RWPE2 (cell line): ENCODE results near the gene NUP62.

Experiments used
- ATAC-seq: fragments of 200-7000 bp; cut with Tn5 transposase; 3 replicates; pipeline ENCODE4 v1.9.1; 2021; ENCODE audit warnings: low read depth
- DNase-seq: peaks from one replicate; pipeline ENCODE4 v3.0.0-alpha.2; 2020; ENCODE audit warnings: low spot score
- H3K27ac ChIP-seq: fragments of 450-650 bp; 2 replicates; pipeline ENCODE4 v1.5.1; 2017; ENCODE audit warnings: mild to moderate bottlenecking; ENCODE audit not compliant: poor library complexity, severe bottlenecking
- H3K27me3 ChIP-seq: fragments of 250-450 bp; sonication (Bioruptor Pico); 2 replicates; pipeline ENCODE4 v1.5.1; 2021; ENCODE audit warnings: mild to moderate bottlenecking, moderate library complexity; ENCODE audit not compliant: insufficient read depth, poor library complexity, severe bottlenecking
- H3K36me3 ChIP-seq: fragments of 250-450 bp; sonication (Bioruptor Pico); 2 replicates; pipeline ENCODE4 v1.5.1; 2020; ENCODE audit warnings: low read depth, mild to moderate bottlenecking, moderate library complexity
- H3K4me1 ChIP-seq: fragments of 250-450 bp; sonication (Bioruptor Pico); 2 replicates; pipeline ENCODE4 v1.5.1; 2021; ENCODE audit warnings: mild to moderate bottlenecking, moderate library complexity; ENCODE audit not compliant: insufficient read depth, poor library complexity, severe bottlenecking
- H3K4me3 ChIP-seq: fragments of 250-450 bp; sonication (Bioruptor Pico); 2 replicates; pipeline ENCODE4 v1.5.1; 2021; ENCODE audit warnings: mild to moderate bottlenecking, moderate library complexity; ENCODE audit not compliant: severe bottlenecking
- H3K9me3 ChIP-seq: fragments of 250-450 bp; sonication (Bioruptor Pico); 2 replicates; pipeline ENCODE4 v1.5.1; 2021; ENCODE audit warnings: mild to moderate bottlenecking, moderate library complexity; ENCODE audit not compliant: severe bottlenecking
- TF ChIP-seq, protein P1 (sequence below): fragments of 450-650 bp; IDR thresholded peaks from one replicate; pipeline ENCODE4 v1.5.1; 2017; ENCODE audit warnings: mild to moderate bottlenecking, moderate library complexity; ENCODE audit not compliant: poor library complexity, severe bottlenecking

The NUP62 gene

DNA sequence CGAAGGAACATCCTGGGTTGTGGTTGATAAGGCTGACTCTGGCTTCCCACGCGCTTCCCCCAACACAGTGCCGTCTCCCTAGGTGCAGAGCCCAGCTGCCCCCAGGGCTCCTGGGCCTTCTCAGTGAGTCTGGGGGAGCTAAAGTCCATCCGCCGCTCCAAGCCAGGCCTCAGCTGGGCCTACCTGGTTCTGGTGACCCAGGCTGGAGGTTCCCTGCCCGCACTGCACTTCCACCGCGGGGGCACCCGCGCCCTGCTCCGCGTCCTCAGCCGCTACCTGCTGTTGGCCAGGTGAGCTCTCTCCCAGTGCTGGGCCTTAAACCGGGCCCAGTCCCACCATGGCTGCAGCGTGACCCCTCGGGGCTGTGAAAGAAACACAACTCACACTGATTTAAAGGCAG, 48.1 kb downstream of the NUP62 start:
- no peaks in the 10 kb centered on the region for H3K27me3 ChIP-seq
- H3K9me3 ChIP-seq, result no peaks in the 10 kb centered on the region
- no peak overlapping the region for H3K4me3 ChIP-seq
- peaks cover 38% of the 10 kb centered on the region for H3K36me3 ChIP-seq
- ATAC-seq (no peak), DNase-seq (no peak)
- TF ChIP-seq, protein P1, sequence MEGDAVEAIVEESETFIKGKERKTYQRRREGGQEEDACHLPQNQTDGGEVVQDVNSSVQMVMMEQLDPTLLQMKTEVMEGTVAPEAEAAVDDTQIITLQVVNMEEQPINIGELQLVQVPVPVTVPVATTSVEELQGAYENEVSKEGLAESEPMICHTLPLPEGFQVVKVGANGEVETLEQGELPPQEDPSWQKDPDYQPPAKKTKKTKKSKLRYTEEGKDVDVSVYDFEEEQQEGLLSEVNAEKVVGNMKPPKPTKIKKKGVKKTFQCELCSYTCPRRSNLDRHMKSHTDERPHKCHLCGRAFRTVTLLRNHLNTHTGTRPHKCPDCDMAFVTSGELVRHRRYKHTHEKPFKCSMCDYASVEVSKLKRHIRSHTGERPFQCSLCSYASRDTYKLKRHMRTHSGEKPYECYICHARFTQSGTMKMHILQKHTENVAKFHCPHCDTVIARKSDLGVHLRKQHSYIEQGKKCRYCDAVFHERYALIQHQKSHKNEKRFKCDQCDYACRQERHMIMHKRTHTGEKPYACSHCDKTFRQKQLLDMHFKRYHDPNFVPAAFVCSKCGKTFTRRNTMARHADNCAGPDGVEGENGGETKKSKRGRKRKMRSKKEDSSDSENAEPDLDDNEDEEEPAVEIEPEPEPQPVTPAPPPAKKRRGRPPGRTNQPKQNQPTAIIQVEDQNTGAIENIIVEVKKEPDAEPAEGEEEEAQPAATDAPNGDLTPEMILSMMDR, result no peak
- no peaks in the 10 kb centered on the region for H3K4me1 ChIP-seq
- no peak overlapping the region for H3K27ac ChIP-seq

DNA sequence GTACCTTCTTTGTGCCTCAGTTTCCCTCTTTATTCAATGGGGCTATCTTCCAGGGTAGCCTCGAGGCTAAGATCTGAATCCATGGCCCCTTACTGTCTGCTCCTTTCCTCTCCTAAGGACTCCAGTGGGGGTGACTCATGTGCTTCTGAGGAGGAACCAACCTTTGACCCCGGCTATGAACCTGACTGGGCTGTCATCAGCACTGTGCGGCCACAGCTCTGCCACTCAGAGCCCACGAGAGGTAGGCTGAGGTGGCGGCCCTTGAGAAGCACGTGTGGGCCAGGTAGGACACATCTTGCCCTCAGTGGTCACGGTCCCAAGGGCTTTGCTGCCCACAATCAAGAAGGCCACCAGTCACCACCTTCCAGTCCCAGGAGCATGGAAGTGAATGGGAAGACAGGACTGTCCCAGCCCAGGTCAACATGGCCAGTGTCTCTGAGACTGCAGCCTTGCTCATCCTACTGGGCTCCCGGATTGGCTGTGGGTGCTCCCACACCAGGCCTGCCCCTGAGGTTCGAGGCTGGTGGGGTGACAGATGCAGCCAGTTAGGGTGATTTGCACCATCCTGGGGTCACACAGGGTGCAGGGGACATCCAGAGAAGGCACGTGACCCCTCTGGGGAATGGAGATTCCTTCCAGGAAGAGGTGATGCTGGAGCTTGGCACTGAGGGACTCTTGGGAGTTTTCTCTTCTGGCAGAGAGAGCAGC, 49.0 kb downstream of the NUP62 start:
- ATAC-seq (no peak), DNase-seq (no peak)
- no peaks in the 10 kb centered on the region for H3K27me3 ChIP-seq
- TF ChIP-seq, protein P1, result no peak
- H3K4me1 ChIP-seq, result no peaks in the 10 kb centered on the region
- no peaks in the 10 kb centered on the region for H3K9me3 ChIP-seq
- H3K4me3 ChIP-seq, result no peak overlapping the region
- H3K27ac ChIP-seq, result no peak overlapping the region
- peaks cover 38% of the 10 kb centered on the region for H3K36me3 ChIP-seq

DNA sequence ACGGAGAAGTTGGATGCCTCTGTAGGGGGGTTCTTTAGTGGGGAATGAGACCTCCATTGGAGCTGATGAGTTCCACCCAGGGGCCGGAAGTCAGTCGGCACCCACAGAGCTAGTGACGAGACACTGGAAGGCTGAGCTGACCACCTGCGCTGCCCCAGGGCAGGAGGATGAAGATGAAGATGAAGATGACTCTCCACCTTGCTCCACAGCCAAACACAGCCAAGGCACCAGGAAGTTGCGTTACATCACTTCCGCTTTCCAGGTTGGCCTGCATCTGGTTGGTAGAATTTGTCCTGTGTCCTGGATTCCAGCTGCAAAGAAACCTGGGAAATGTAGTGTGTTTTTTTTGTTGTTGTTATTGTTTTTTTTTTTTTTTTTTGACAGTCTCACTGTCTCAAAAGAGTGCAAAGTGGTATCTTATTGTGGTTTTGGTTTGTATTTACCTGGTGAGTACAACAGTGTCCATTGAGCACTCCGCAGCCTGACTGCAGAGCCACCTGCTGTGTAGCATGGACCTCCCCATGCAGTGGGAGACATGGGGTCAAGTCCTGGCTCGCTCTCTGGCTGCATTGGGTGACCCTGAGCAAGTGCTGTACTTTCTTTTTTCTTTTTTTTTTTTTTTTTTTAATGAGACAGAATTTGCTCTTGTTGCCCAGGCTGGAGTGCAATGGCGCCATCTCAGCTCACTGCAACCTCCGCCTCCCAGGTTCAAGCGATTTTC, 49.9 kb downstream of the NUP62 start:
- no peaks in the 10 kb centered on the region for H3K27me3 ChIP-seq
- DNase-seq, result no peak
- H3K27ac ChIP-seq, result no peak overlapping the region
- no peaks in the 10 kb centered on the region for H3K9me3 ChIP-seq
- H3K4me3 ChIP-seq, result no peak overlapping the region
- TF ChIP-seq, protein P1, result no peak
- no peaks in the 10 kb centered on the region for H3K4me1 ChIP-seq
- no peak for ATAC-seq
- peaks cover 38% of the 10 kb centered on the region for H3K36me3 ChIP-seq

DNA sequence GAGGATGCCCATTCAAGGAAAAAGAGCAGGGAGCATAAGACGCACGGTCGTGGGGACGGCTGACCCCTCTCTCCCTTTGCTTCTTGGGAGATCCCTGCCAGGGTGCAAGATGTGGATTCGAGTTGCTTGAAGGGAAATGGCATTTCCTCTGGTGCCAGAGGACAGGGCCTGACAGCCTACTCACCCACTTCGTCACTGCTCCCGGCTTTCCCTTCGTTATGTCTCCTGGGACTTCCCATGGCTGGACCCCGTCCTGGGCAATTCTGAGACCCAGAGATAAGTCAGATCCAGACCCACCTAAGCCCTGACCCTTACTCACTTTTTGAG, 50.6 kb downstream of the NUP62 start:
- TF ChIP-seq, protein P1, result no peak
- peaks cover 34% of the 10 kb centered on the region for H3K36me3 ChIP-seq
- no peaks in the 10 kb centered on the region for H3K4me1 ChIP-seq
- peak overlapping the region; percentile 88 for H3K4me3 ChIP-seq
- no peaks in the 10 kb centered on the region for H3K9me3 ChIP-seq
- no peak for ATAC-seq
- H3K27ac ChIP-seq, result peak overlapping the region; percentile 81
- no peak for DNase-seq
- no peaks in the 10 kb centered on the region for H3K27me3 ChIP-seq
